GM12878 (cell line): Measurements from ENCODE around the gene BCKDHA.

Source experiments
- CHD4 ChIP-seq: fragments of 200-600 bp; sonication (generic); IDR thresholded peaks from 2 replicates; pipeline ENCODE4 v1.6.1; 2016; ENCODE audit warnings: mild to moderate bottlenecking
- LARP7 ChIP-seq: fragments of 450-650 bp; IDR thresholded peaks from 2 replicates; pipeline ENCODE4 v1.6.1; 2017; ENCODE audit warnings: mild to moderate bottlenecking
- MAX ChIP-seq: IDR thresholded peaks from 2 replicates; pipeline ENCODE4 v1.6.1; 2012; ENCODE audit warnings: low read depth, low read length, improper control_type of control experiment

GRCh38 chr19:41376998-41377365 is 20.6 kb upstream of the BCKDHA start:
- TF ChIP-seq MAX (no peak), LARP7 (no peak), CHD4 (no peak)
